Stimulated activated naive CD8-positive, alpha-beta T cell treated with anti-CD3 and anti-CD28 coated beads, Interleukin-15, Interleukin-2, amounts not matched to agents 100 U/mL and 50 U/mL, for 24 hours (primary cell): ENCODE data around the gene DIO2.

Source experiments
- ATAC-seq: fragments of 150-1000 bp; cut with Tn5 transposase; one replicate; pipeline ENCODE4 v1.10.0; 2021
- DNase-seq: peaks from one replicate; pipeline ENCODE4 v3.0.0; 2021

DIO2 gene

GRCh38 chr14:80167793-80168448, 43.4 kb downstream of the DIO2 start:
- DNase-seq, result no peak

GRCh38 chr14:80164991-80165721, 46.1 kb downstream of the DIO2 start:
- DNase-seq, result no peak
- no peak for ATAC-seq

More at GRCh38 chr14:80167793-80168448, 43.4 kb downstream of the DIO2 start:
- no peak for ATAC-seq

- ATAC-seq, result no peak
- DNase-seq, result no peak
These were observed 58.5 kb downstream of the DIO2 start for GRCh38 chr14:80152763-80153162.

- no peak for ATAC-seq
- DNase-seq, result no peak
These were observed 59.1 kb downstream of the DIO2 start for GRCh38 chr14:80152166-80152565.

- DNase-seq, result no peak
- ATAC-seq, result no peak
These were observed 61.0 kb downstream of the DIO2 start for GRCh38 chr14:80150301-80150700.
